Activated CD4-positive, alpha-beta T cell treated with anti-CD3 and anti-CD28 coated beads for 48 hours (primary cell): ENCODE results near the gene RAC2.
"Not testable (repeated sequence)": the region's sequence is repeated elsewhere in the genome, so short reads cannot be mapped to it uniquely, and the experiment has no call there.

Experiments used
- DNase-seq: peaks from one replicate; pipeline ENCODE4 v3.0.0-alpha.2; 2020

The RAC2 gene

DNA sequence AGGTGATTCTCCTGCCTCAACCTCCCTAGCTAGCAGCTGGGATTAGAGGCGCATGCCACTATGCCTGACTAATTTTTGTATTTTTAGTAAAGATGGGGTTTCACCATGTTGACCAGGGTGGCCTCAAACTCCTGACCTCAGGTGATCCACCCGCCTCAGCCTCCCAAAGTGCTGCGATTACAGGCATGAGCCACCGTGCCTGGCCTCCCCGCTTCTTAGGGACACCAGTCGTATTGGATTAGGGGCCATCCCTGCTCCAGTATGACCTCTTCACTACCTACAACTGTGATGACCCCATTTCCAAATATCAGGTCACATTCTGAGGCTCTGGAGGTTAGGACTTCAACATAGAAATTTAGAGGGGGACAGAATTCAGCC is 42.6 kb downstream of the RAC2 start:
- DNase-seq = not testable (repeated sequence)

- DNase-seq = no peak
These were observed 44.3 kb downstream of the RAC2 start for GRCh38 chr22:37199760-37200108.

GRCh38 chr22:37199103-37199759 is 44.8 kb downstream of the RAC2 start:
- peak; percentile 100 for DNase-seq

DNA sequence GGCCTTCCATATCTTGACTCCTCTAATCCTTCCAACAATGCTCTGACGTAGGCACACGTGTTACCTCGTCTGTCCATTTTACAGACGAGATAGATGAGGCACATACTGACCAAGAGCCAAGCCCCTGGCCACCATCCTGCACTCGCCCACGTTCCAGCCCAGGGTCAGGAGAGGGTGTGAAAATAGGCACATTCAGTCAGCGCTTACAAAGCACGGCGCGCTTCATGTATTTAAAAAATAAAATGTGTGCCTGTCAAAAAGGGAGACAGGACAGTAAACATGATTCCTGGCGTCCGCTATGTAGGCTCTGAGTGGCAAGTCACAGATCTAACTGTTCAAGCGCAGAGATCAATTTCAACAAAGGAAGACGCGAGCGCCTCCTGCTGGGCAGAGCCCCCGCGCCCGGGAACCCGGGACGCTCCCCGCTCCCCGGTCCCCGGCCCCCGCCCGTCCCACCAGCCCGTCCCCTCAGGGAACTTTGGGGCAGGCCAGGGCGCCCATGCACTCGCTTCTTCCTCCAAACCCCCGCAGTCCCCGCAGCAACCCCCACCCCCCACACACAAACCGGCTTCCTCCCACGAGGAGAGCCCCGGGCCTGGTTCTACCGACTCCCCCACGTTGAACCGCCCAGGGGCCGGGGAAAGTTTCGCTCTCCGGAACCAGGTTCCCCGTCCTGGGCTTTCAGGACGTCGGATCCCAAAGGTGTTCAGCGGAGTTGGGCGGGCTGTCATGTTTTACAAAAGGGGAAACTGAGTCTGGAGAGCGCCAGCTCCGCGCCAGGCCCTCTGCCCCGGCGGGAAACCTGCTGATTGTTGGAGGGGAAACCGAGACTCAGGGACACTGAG is 45.6 kb downstream of the RAC2 start:
- DNase-seq = peak; percentile 96

DNA sequence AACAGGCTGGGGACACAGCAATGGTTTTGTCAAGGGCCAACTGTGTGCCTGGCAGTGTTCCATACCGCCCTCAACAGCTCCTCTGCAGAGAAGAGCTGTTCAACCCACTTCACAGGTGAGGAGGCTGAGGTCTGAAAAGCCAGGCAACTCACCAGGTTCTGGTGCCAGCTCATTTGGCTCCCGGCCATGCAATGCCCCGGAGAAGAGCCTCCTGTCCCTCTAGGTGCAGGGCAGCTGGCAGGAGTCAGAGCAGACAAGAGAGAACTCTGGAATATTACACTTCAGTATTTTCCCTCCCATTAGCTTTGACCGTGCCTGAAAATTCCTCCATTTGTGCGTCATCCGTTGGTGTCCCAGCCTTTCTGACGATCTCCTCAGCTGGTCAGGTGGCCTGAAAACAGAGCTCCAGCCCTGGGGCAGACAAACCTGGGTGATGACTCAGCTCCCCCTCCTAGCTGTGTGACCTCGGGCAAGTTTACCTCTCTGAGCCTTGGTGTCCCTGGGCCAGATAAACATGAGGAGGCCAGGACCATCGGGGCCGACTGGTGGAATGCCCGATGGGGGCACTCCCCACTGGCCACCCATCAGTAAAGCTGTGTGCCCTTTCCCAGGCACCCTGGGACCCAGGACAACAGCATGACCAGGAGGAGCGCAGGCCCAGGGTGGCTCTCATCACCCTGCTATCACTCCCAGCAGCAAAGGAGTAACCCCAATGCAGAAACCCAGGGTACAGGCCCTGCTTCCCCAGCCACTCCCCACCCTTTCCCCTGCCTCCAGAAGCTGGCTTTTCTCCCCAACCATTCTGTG is 46.4 kb downstream of the RAC2 start:
- DNase-seq = no peak

DNA sequence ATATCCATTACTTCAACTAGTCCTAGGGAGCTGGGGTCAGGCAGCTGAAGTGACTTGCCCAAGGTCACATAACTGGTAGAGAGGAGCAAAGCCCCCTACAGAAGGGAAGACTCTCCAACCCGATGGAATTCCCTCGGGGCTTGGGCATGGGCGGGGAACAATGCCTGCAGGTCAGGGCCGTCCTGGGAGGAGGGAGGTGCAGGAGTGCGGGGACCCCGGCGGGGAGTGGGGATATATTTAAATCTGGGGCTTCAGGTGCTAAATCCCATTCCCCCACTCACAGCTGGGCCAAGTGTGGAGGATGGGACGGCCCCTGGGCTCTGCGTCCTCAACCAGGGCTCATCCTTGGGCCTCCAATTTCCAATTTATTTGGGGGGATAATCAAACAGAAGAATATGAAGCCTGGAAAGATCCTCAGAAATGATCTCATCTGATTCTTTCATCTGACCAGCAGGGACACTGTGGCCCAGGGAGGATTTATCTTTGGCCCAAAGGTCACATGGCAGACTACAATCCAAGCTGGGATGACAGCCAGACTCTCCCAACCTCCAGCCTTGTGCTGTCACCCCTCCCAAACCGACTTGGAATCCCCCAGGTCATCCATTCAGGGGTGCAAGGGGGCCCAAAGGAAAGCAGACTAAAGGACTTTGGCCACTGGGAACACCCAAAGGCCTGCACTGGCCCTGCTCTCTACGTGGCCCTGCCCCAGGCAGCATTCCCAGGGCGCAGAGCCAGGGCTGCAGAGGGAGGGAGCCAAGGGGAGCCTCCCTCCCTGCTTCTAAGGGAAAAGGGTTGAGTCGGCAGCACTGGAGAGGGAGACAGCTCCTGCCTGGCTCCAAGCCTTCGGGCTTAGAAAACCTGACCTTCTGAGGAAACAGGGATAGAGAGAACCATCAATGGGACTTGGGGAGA is 47.3 kb downstream of the RAC2 start:
- DNase-seq = no peak

DNA sequence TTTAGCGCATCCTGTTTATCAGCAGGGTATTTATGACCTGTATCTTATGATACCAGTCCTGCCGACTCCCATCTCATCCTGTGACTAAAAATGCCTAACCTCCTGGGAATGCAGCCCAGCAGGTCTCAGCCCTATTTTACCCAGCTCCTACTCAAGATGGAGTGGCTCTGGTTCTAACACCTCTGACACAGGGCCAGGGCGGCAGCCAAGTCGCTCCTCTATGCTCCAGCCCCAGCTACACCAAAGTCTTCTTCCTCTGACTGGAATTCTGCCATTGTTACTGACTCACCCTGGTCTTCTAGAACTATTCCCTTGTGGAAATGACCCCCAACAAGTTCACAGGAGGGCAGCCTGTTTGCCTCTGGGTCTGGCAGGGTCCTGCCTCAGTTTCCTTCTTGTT is 48.1 kb downstream of the RAC2 start:
- DNase-seq = no peak

GRCh38 chr22:37194750-37195149 is 49.3 kb downstream of the RAC2 start:
- DNase-seq = no peak

DNA sequence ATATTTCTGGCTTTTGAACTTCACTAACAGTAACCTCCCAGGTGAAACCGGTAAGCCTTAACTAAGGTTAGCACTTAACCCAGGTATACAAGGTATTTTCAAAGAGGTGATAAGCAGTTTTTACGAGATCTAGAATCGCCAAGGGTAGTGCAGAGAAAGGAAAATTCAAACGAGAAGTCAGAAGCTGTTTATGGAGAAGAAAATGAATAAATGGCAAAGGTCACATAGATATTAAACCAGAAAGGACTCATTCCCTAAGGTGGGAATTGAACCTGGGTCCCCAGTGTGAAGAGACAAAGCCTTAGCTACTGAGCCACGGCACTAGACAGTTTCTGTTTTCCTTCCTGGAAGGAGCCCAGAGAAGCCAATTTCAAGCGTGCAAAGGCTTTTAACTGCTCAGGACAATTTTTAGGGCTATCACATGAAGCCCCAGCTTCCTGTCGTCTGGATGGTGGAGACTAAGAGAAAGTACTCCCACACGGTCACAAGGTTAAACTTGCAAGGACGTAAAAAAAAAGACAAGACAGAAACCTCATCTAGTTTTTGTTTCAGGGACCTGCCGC is 50.4 kb downstream of the RAC2 start:
- DNase-seq = peak; percentile 69

DNA sequence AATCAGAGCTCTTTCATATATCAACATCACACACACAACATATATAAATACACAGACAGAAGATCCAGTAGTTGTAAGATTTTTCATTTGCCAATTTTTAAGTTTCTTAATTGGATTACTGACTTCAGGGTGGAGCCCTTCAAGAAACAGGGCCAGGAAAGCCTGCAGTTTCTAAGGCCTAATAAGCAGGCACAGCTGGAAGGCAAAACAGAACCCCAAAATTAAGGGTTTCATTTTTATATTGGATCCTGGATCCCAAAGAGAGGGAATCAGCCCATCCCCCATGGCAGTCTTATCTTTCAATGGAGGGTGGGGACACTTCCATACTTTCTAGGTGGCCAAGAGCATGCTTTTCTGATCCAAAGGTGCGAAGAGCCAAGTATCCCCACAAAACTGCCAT is 51.3 kb downstream of the RAC2 start:
- no peak for DNase-seq

DNA sequence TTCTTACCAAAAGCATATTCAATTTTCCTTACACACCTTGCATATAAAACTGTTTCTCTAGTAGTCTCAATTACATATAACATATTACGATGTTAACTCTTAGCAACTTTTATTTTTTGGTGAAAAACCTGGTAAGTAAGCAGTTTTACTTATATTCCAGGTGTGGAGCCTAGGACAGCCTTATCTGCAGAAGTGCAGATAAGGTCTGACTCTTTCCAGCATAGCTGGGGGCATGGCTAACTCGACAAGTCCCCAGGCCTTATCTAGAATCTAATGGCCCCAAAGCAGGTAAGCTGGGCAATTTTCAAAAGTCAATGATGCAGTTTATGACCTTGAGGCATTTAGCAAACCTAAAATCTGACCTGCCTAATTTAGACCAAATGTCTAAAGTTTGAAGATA is 51.9 kb downstream of the RAC2 start:
- no peak for DNase-seq

DNA sequence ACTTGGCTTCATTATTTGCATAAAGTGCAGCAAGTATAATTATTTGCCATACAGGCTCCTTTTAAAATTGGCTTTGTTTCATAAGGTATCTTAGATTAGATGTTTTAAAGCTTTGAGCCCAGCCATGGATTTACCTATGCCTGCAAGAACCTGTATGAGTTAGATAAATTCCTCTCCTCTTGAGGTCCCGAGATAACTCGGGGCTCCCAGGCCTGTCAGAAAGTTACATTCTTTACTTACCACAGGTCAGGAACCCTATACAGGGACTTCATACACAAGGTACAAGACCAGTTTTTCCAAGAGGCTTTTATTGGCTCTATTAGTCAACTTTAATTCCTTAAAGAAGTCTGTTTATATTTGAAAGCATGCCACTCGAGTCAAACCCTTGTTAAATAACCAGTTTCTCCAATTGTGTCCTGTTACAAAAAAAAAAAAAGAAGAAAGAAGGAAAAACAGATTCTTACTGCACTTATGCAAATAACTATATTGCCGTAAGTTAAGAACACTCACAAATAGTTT is 53.7 kb downstream of the RAC2 start:
- DNase-seq = no peak

DNA sequence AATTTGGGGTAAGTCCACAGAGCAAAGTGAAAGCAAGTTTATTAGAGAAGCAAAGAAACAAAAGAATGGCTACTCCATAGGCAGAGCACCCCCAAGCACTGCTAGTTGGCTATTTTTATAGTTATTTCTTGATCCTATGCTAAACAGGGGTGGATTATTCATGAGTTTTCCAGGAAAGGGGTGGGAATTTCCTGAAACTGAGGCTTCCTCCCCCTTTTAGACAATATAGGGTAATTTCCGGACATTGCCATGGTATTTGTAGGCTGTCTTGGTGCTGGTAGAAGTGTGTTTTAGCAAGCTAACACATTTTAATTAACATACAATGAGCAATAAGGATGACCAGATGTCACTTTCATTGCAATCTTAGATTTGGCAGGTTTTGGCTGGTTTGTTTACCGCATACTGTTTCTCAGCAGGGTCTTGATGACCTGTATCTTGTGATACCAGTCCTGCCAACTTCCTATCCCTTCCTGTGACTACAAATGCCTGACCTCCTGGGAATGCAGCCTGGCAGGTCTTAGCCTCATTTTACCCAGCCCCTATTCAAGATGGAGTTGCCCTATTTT is 55.1 kb downstream of the RAC2 start:
- no peak for DNase-seq

DNA sequence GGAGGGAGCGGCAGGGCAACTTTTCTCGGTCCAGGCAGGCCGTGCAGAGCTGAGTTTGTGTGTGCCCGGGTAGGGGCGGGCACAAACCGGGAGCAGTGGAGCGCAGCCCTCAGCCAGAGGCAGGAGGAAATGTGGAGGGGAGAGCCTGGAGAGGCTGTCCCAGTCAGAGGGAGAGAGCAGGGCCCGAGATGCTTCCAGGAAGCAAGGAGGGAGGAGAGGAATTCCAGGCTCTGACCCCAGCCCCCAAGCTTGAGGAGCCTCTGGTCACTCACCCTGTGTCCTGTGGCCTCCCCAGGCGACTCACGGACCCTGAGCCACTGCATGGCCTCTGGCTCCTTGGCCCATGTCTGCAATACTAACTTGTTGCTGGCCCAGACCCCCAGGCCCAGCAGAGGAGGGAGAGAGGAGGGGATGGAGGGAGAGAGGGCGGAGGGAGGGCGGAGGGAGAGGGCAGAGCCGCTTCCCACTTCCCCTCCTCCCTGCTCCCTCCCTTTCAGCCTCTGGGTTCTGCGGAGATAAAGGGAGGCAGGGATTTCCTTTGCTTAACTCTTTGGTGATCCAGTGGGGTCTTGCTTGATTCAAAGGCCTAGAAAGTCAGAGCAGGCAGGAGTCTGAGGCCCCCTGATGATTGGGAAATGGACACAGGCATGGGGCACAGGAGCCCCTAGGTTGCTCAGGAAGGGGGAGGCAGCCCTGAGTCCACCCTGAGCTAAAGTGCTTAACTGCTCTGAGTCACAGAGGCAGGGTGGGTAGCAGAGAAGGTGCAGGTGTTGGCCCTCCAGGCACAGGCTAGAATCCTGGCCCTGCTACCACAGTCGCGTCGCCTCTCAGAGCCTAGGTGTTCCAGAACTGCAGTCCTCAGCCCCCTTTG is 55.9 kb downstream of the RAC2 start, which contains the start of gene C1QTNF6:
Gene C1QTNF6, minus strand, starts transcription at position 357 of the 871 bp plus-strand sequence. Its CDS starts 34 bp downstream, at position 323.
- no peak for DNase-seq

DNA sequence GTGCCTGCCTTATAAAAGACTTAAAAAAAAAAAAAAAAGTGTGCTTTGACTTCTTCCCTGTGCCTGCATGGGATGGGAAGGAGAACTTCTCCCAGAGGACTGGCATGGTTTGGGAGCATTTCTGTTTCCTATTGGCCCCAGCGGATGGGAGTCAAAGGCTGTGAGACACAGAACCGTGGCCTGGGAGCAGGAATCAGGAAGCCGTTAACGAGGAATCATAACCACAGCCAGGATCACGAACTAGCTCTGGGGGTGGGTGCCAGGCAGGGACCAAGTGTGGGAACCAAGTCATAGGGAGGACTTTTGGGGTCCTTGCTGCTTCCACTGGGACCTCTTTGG is 56.5 kb downstream of the RAC2 start:
- DNase-seq = no peak

DNA sequence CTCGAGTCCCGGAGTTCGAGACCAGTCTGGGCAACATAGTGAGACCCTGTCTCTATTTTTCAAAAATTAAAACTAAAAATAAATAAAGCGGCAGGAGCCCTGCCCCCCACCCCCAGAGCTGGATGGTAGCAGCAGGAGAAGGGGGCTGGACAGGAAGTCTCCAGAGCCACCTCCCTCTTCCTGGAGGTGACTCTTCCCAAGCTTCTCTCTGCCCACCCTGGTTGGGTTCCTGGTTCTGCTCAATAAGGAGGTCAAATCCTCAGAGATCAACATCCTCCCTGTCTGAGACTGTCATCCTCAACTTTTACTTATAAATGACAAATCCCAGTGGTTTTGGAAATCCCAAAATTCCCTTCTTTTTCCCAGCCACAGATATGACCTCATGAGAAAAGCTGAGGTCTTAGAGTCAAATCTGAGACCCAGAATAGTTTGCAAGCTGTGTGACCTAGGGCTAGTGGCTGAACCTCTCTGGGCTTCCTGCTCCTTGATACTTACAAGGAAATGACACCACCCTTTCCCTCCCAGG is 57.0 kb downstream of the RAC2 start:
- DNase-seq = no peak

DNA sequence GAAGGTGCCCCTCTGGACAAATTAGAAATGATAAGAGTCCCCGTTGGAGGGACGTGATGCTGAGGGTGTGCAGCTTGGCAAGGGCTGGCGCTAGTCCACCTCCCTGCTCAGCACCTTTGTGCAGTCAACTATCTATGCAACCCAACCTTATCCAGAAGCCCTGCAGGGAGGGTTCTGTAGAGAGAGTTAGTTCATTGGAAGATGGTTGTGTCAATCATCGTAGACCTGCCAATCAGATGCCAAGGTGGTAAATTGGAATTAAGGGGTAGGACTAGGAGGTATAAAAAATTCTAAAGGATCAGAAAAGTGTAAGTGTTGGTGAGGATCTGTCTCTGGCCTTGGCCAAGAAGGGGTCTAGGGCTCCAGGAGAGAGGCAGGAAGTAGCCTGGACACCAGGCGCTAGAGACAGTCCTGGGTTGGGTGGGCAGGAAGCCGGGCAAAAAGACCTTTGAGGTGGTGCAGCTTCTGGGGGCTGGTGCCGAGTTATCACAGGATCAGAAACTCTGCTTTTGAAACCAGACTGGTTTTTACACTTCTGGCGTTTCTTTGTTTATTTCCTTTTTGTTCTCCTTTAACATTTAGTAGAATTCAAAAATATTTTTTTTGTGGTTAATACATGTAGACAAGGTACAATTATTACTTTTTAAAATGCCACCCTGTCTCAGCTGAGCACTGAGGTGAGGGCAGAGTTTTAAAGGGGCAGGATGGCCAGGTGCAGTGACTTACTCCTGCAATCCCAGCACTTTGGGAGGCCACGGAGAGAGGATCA is 57.7 kb downstream of the RAC2 start:
- peak; percentile 45 for DNase-seq

DNA sequence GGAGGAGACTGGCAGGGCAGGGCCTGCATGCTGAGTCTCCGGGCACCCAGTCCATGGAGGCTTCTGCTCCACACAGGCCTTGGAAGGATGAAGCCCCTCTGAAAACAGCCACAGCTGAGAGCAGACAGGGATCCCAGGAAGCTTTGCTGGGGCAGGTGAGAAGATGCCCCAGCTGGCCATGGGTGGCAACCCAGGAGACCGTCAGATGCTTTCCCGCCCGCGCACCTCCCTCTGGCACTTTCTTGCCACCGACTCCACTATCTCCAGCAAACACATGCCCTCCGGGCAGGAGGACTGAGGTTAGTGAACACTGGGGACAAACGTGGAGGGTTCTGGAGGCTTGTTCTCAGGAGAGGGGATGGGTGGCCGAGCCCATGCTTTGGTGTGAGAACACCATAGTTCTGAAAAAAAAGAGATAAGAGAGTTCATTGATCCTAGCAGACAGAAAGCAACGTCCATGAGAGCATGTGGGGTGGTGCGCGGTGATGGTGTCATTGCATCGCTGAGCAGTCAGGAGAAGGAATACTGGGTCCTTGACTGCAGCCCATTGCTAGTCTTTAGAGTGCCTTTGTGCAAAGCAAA is 58.3 kb downstream of the RAC2 start:
- DNase-seq = no peak
